ENCODE results near the gene CHD5. TPM values are rescaled to one million over a fixed set of nuclear protein-coding genes. Genes with fewer than 3 reads are reported as not detected.

Gene CHD5
- total RNA-seq, 1 experiment from 2014 or later, result 2.4 TPM

- TF ChIP-seq SMAD3 (CRISPR knock-in tag; IDR thresholded peaks at IDR 0.05; ENCODE audit: borderline replicate concordance) (no peak), E2F1 (CRISPR knock-in tag; IDR thresholded peaks at IDR 0.05) (no peak), AR (CRISPR knock-in tag; IDR thresholded peaks at IDR 0.05) (no peak), E2F4 (CRISPR knock-in tag; IDR thresholded peaks at IDR 0.05; ENCODE audit: borderline replicate concordance, low read depth) (no peak), EMX1 (CRISPR knock-in tag; IDR thresholded peaks at IDR 0.05) (no peak), ZNF138 (CRISPR knock-in tag; conservative IDR thresholded peaks at IDR 0.05) (no peak)
- Mint-ChIP-seq H3K36me3 (no peaks in the 10 kb centered on the region), H3K27ac (no peak overlapping the region), H3K27me3 (ENCODE audit: low read depth) (peaks cover 19% of the 10 kb centered on the region), H3K4me3 (no peak overlapping the region), H3K4me1 (peaks cover 4% of the 10 kb centered on the region), H3K9me3 (no peaks in the 10 kb centered on the region)
- ChIA-PET POLR2A (no interaction called here), CTCF (no interaction called here)
- no peak for DNase-seq (ENCODE audit: low spot score)
- no peak for ATAC-seq
Measured at GRCh38 chr1:6149597-6149996, 30.5 kb downstream of the CHD5 start.

GRCh38 chr1:6148497-6149241 lies 31.5 kb downstream of the CHD5 start:
- no peak overlapping the region for H3K27ac Mint-ChIP-seq
- no peak for TF ChIP-seq CBFB (CRISPR knock-in tag; IDR thresholded peaks at IDR 0.05; ENCODE audit: low read depth)
- TF ChIP-seq E2F5 (CRISPR knock-in tag; IDR thresholded peaks at IDR 0.05), result no peak
- peak; percentile 57; the same call in 1 of the 2 replicates for TF ChIP-seq RELA (CRISPR knock-in tag; IDR thresholded peaks at IDR 0.05; ENCODE audit: borderline replicate concordance)
- peak; percentile 86; the same call in 1 of the 2 replicates for TF ChIP-seq NFE2L1 (CRISPR knock-in tag; IDR thresholded peaks at IDR 0.05)
- no peak for TF ChIP-seq RORB (CRISPR knock-in tag; IDR thresholded peaks at IDR 0.05)
- no peak for TF ChIP-seq ZMAT4 (CRISPR knock-in tag; IDR thresholded peaks at IDR 0.05)
- 0 out of 2 replicates have a peak, but pooled peaks have one; percentile 48 for TF ChIP-seq ESRRA (CRISPR knock-in tag; IDR thresholded peaks at IDR 0.05; ENCODE audit: borderline replicate concordance)
- 0 out of 2 replicates have a peak, but pooled peaks have one; percentile 21 for TF ChIP-seq ATF3 (CRISPR knock-in tag; conservative IDR thresholded peaks at IDR 0.05)
- peak; percentile 92 for TF ChIP-seq MAX (CRISPR knock-in tag; IDR thresholded peaks at IDR 0.05)
- no peak for TF ChIP-seq FOXJ3 (CRISPR knock-in tag; IDR thresholded peaks at IDR 0.05; ENCODE audit: borderline replicate concordance)
- TF ChIP-seq TP53 (CRISPR knock-in tag; IDR thresholded peaks at IDR 0.05), result peak; percentile 25; the same call in 1 of the 2 replicates
- TF ChIP-seq ARID4B (CRISPR knock-in tag; IDR thresholded peaks at IDR 0.05; ENCODE audit: borderline replicate concordance), result peak; percentile 32; the same call in 1 of the 2 replicates
- no peak for TF ChIP-seq ZNF317 (CRISPR knock-in tag; IDR thresholded peaks at IDR 0.05; ENCODE audit: borderline replicate concordance, low read depth)
- peak; percentile 58; the same call in 1 of the 2 replicates for TF ChIP-seq SP1 (CRISPR knock-in tag; conservative IDR thresholded peaks at IDR 0.05)

More at GRCh38 chr1:6148497-6149241, 31.5 kb downstream of the CHD5 start:
- DNase-seq (ENCODE audit: low spot score) (peak; percentile 91), ATAC-seq (peak; percentile 97)
- Mint-ChIP-seq H3K27me3 (ENCODE audit: low read depth) (peaks cover 19% of the 10 kb centered on the region), H3K9me3 (no peaks in the 10 kb centered on the region), H3K4me1 (peaks cover 4% of the 10 kb centered on the region), H3K4me3 (peak overlapping the region; percentile 66), H3K36me3 (no peaks in the 10 kb centered on the region)
- ChIA-PET POLR2A (no interaction called here), CTCF (interaction anchor here (0.6 to 1.5 kb wide), 9 partner anchors 14 to 360 kb away, joined by 3 to 7 read pairs (median 3); partner anchors contain the start of gene RNF207)
